ENCODE data around the gene GP1BB.

Gene GP1BB

GRCh38 chr22:19765477-19766239 is 42.3 kb downstream of the GP1BB start:
- peak overlapping the region in 1 of 2 donors; percentile 18 for H3K4me3 ChIP-seq (replicated peaks in 1 of 2; ENCODE audit: low read depth in 2 of 2, low read length in 2 of 2)
- peak in 1 of 2 donors; percentile 40 for DNase-seq (ENCODE audit: low read depth in 2 of 2)
- no peak for TF ChIP-seq CTCF (IDR thresholded peaks at IDR 0.05; ENCODE audit: low read depth, low read length)

- TF ChIP-seq CTCF (IDR thresholded peaks at IDR 0.05; ENCODE audit: low read depth, low read length) = no peak
- peak overlapping the region in 1 of 2 donors; percentile 18 for H3K4me3 ChIP-seq (replicated peaks in 1 of 2; ENCODE audit: low read depth in 2 of 2, low read length in 2 of 2)
- DNase-seq (ENCODE audit: low read depth in 2 of 2) = no peak
These were observed 42.8 kb downstream of the GP1BB start for GRCh38 chr22:19766240-19766510.

GRCh38 chr22:19766511-19767426 is 43.4 kb downstream of the GP1BB start:
- peak in 1 of 2 donors; percentile 38 for DNase-seq (ENCODE audit: low read depth in 2 of 2)
- H3K4me3 ChIP-seq (replicated peaks in 1 of 2; ENCODE audit: low read depth in 2 of 2, low read length in 2 of 2) = peak overlapping the region; percentile 11 to 34
- TF ChIP-seq CTCF (IDR thresholded peaks at IDR 0.05; ENCODE audit: low read depth, low read length) = peak; percentile 29

DNA sequence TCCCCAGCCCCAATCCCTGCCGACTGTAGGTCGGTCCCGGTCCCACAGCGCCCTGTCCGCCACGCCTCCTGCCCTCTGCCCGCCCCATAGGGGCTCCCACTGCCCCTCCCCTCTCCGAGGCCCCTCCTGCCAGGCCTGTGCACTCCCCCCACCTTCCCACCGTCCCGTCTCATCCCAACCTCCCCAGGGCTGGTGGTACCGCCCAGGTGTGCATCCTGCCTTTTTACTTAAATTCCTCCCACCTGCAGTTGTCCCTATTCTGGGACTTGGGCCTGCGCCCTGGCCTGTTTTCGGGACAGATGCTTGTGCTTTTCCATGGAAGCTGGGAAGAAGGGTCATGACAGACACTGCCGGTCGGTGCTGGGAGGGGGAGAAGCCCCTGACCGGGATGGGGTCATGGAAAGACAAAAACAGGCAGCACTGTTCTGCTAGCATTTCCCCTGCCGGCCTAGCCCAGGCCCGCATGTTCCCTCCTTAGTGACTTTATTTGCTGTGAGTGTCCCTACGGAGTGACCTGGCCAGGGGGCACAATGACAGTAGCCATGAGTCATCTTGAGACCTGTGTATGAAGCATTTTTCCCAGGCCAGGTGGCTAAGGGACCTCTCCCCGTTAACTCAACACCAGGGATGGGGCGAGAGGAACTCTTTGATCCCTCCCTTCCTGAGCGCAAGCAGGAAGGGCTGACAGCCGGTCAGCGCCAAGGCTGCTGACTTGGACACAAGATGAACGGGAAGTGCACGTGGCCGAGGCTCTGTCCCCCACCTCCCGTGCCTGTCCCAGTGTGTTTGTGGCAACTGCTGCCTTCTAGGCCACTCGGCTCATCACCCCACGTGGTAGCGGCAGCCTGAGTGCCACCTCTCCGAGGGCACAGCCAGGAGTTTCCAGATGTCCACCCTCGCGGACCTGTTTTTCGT is 44.3 kb downstream of the GP1BB start:
- no peak for DNase-seq (ENCODE audit: low read depth in 2 of 2)
- no peak for TF ChIP-seq CTCF (IDR thresholded peaks at IDR 0.05; ENCODE audit: low read depth, low read length)
- peak overlapping the region in 1 of 2 donors; percentile 34 for H3K4me3 ChIP-seq (replicated peaks in 1 of 2; ENCODE audit: low read depth in 2 of 2, low read length in 2 of 2)

GRCh38 chr22:19769393-19769715 is 46.0 kb downstream of the GP1BB start:
- DNase-seq (ENCODE audit: low read depth in 2 of 2) = no peak
- no peak for TF ChIP-seq CTCF (IDR thresholded peaks at IDR 0.05; ENCODE audit: low read depth, low read length)
- H3K4me3 ChIP-seq (replicated peaks in 1 of 2; ENCODE audit: low read depth in 2 of 2, low read length in 2 of 2) = no peak overlapping the region

DNA sequence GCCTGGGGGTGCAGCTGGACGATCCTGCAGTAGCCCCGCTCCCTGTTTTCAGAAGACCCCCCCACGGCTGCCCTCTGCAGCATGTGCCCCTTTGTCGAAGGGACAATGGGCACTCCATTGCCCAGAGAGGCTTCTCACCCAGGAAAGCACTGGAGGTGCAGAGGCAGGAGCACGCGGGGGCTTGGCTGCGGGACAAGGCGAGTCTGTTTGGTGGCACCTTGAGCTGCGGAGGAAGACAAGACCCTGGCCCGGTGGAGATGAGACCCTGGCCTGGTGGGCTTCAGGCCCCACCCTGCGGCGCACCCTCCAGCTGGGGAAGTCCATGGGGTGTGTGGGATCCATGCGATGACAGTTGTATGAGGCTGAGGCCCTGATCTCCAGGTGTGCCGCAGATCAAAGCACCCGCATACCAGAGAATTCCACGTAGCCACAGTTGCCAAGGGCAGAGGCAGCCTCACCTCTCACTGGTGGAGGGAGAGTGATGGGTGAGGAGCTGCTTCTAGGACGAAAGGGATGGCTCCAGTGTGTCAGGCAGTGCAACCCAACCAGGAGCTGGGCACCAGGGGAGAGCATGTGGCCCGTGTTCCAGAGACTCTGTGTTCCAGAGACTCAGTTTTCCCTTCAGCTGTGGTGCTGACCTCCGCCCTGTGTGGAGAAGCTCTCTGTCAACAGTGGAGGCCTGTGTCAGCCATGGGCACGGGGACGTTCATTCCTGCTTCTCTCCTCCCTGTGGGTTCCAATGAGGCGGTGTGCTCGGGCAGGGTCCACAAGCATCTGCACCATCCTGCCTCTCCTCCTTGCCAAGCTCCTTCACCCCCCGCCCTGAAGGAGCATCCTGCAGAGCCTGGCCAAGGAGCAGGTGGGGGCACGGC is 47.2 kb downstream of the GP1BB start:
- TF ChIP-seq CTCF (IDR thresholded peaks at IDR 0.05; ENCODE audit: low read depth, low read length) = no peak
- no peak overlapping the region for H3K4me3 ChIP-seq (replicated peaks in 1 of 2; ENCODE audit: low read depth in 2 of 2, low read length in 2 of 2)
- no peak for DNase-seq (ENCODE audit: low read depth in 2 of 2)
